ENCODE measurements around the gene SNAPIN. TPM values are rescaled to one million over a fixed set of nuclear protein-coding genes. Genes with fewer than 3 reads are reported as not detected.
A peak's percentile ranks its signal among the peaks of the same experiment; 100 is the strongest.

The SNAPIN gene
- total and polyA plus RNA-seq, 8 donors = 34.5 to 44.1 (median 38.4) TPM

- H3K9me3 ChIP-seq = no peaks in the 10 kb centered on the region
- no peaks in the 10 kb centered on the region for H3K27me3 ChIP-seq
- H3K4me3 ChIP-seq = peak overlapping the region in 1 of 2 donors; percentile 76
- peaks cover 14 to 39% of the 10 kb centered on the region in 2 donors for H3K4me1 ChIP-seq
- TF ChIP-seq CTCF (IDR thresholded peaks at IDR 0.05) = no peak
- DNase-seq (no peak), ATAC-seq (peak; percentile 51)
- H3K36me3 ChIP-seq = peaks cover 4 to 31% of the 10 kb centered on the region in 2 donors
- intact Hi-C loops (cut with DNase I) = no loop called here
- peak overlapping the region; percentile 99 for H3K27ac ChIP-seq
Measured at GRCh38 chr1:153633161-153633753, 25.2 kb upstream of the SNAPIN start.

GRCh38 chr1:153633754-153634665, 24.5 kb upstream of the SNAPIN start, which contains the start of gene CHTOP:
Gene CHTOP, plus strand, starts transcription at chr1:153634066. Its CDS starts 2,523 bp downstream, at chr1:153636589.
- Histone ChIP-seq H3K4me3 (peak within 1 kb of the TSS; percentile 55 to 76), H3K4me1 (peaks cover 14 to 39% of the 10 kb centered on the region in 2 donors), H3K9me3 (no peaks in the 10 kb centered on the region), H3K27ac (peak within 1 kb of the TSS; percentile 99), H3K27me3 (no peaks in the 10 kb centered on the region), H3K36me3 (peaks cover 5 to 39% of the 10 kb centered on the region in 2 donors)
- no peak for TF ChIP-seq CTCF (IDR thresholded peaks at IDR 0.05)
- DNase-seq = peak; percentile 96 to 99 (median 98)
- intact Hi-C loops (cut with DNase I) = no loop called here
- ATAC-seq = peak; percentile 98

GRCh38 chr1:153635872-153636271, 22.6 kb upstream of the SNAPIN start:
- peak in 1 of 4 donors; percentile 9 for DNase-seq
- Histone ChIP-seq H3K9me3 (no peaks in the 10 kb centered on the region), H3K27me3 (no peaks in the 10 kb centered on the region), H3K36me3 (peaks cover 12 to 57% of the 10 kb centered on the region in 2 donors), H3K4me3 (peak overlapping the region in 1 of 2 donors; percentile 76), H3K27ac (peak overlapping the region in 1 of 2 donors; percentile 99), H3K4me1 (peaks cover 14 to 39% of the 10 kb centered on the region in 2 donors)
- ATAC-seq = no peak
- intact Hi-C loops (cut with DNase I) = no loop called here
- TF ChIP-seq CTCF (IDR thresholded peaks at IDR 0.05) = no peak

GRCh38 chr1:153636312-153636711, 22.2 kb upstream of the SNAPIN start:
- no peak for TF ChIP-seq CTCF (IDR thresholded peaks at IDR 0.05)
- Histone ChIP-seq H3K27ac (peak overlapping the region in 1 of 2 donors; percentile 99), H3K4me3 (peak overlapping the region in 1 of 2 donors; percentile 76), H3K9me3 (no peaks in the 10 kb centered on the region), H3K27me3 (no peaks in the 10 kb centered on the region), H3K36me3 (peaks cover 12 to 62% of the 10 kb centered on the region in 2 donors), H3K4me1 (peaks cover 14 to 43% of the 10 kb centered on the region in 2 donors)
- DNase-seq = peak in 1 of 4 donors; percentile 21
- no peak for ATAC-seq
- intact Hi-C loops (cut with DNase I) = no loop called here

- H3K36me3 ChIP-seq = peaks cover 12 to 81% of the 10 kb centered on the region in 2 donors
- no peaks in the 10 kb centered on the region for H3K27me3 ChIP-seq
- intact Hi-C loops (cut with DNase I) = no loop called here
- ATAC-seq = no peak
- no peak for DNase-seq
- TF ChIP-seq CTCF (IDR thresholded peaks at IDR 0.05) = no peak
- no peak overlapping the region for H3K4me3 ChIP-seq
- H3K27ac ChIP-seq = no peak overlapping the region
- no peaks in the 10 kb centered on the region for H3K9me3 ChIP-seq
- peaks cover 14 to 44% of the 10 kb centered on the region in 2 donors for H3K4me1 ChIP-seq
Measured at GRCh38 chr1:153638261-153638660, 20.2 kb upstream of the SNAPIN start.

All from left lung (tissue), 10 donors.